Activated CD4-positive, alpha-beta memory T cell treated with anti-CD3 and anti-CD28 coated beads for 36 hours (primary cell): ENCODE results near the gene TEDC2. TPM values are rescaled to one million over a fixed set of nuclear protein-coding genes. Genes with fewer than 3 reads are reported as not detected.

ENCODE experiments used
- CTCF ChIA-PET: fragments of 350-600 bp; sonication (Branson Sonifier 250); formaldehyde crosslinking; loops from one replicate; lab custom pipeline; 2021; ENCODE audit warnings: antibody characterized with exemption, inconsistent platforms; lab: Charles Lee
- POLR2A ChIA-PET: fragments of 350-600 bp; sonication (Branson Sonifier 250); formaldehyde crosslinking; loops from one replicate; lab custom pipeline; 2021; ENCODE audit warnings: antibody characterized with exemption; lab: Charles Lee
- DNase-seq: peaks from one replicate; pipeline ENCODE4 v3.0.0-alpha.2; 2020
- H3K27ac Mint-ChIP-seq: one replicate; pipeline ENCODE4 v1.8.0; 2021; ENCODE audit warnings: mixed read lengths
- H3K27me3 Mint-ChIP-seq: one replicate; pipeline ENCODE4 v1.8.0; 2021; ENCODE audit warnings: mixed read lengths
- H3K36me3 Mint-ChIP-seq: one replicate; pipeline ENCODE4 v1.8.0; 2021; ENCODE audit warnings: mixed read lengths
- H3K4me1 Mint-ChIP-seq: one replicate; pipeline ENCODE4 v1.8.0; 2021; ENCODE audit warnings: low read depth, mixed read lengths
- H3K4me3 Mint-ChIP-seq: one replicate; pipeline ENCODE4 v1.8.0; 2021; ENCODE audit warnings: mild to moderate bottlenecking, mixed read lengths
- H3K9me3 Mint-ChIP-seq: one replicate; pipeline ENCODE4 v1.8.0; 2021; ENCODE audit warnings: mixed read lengths
- intact Hi-C: fragments of 100-400 bp; cut with micrococcal nuclease; formaldehyde crosslinking; loops from one replicate; pipeline ENCODE4 v1.15.1; 2023
- total RNA-seq, 2 experiments: library from RNA; stranded (reverse); gene quantifications; one replicate each; pipeline ENCODE4 v1.2.3, GENCODE V29; 2021

The TEDC2 gene
- total RNA-seq, 2 experiments from 2014 or later: 23.9 to 24.3 TPM

GRCh38 chr16:2457946-2458345 is 2.0 kb upstream of the TEDC2 start:
- no peak overlapping the region for H3K4me3 Mint-ChIP-seq
- peaks cover 7% of the 10 kb centered on the region for H3K4me1 Mint-ChIP-seq
- no peak for DNase-seq
- ChIA-PET CTCF (no interaction called here), POLR2A (no interaction called here)
- H3K27me3 Mint-ChIP-seq: no peaks in the 10 kb centered on the region
- H3K36me3 Mint-ChIP-seq: peaks cover 25% of the 10 kb centered on the region
- intact Hi-C loops: no loop called here
- no peak overlapping the region for H3K27ac Mint-ChIP-seq
- no peaks in the 10 kb centered on the region for H3K9me3 Mint-ChIP-seq

GRCh38 chr16:2458887-2459646 is 842 bp upstream of the TEDC2 start:
- intact Hi-C loops: no loop called here
- Mint-ChIP-seq H3K9me3 (no peaks in the 10 kb centered on the region), H3K4me3 (peak overlapping the region; percentile 77), H3K4me1 (peaks cover 7% of the 10 kb centered on the region), H3K27ac (peak overlapping the region; percentile 64), H3K36me3 (peaks cover 18% of the 10 kb centered on the region), H3K27me3 (no peaks in the 10 kb centered on the region)
- DNase-seq: no peak
- POLR2A ChIA-PET: interaction anchor here (1.1 to 1.7 kb wide), 6 partner anchors 11 to 207 kb away, joined by 3 to 6 read pairs (median 4); partner anchors contain the start of genes CCNF, ECI1 and TBC1D24
- CTCF ChIA-PET: interaction anchor here (0.7 to 1.8 kb wide), 5 partner anchors 31 to 264 kb away, joined by 3 to 10 read pairs (median 3); partner anchors contain the start of gene ABCA3

- Mint-ChIP-seq H3K27me3 (no peaks in the 10 kb centered on the region), H3K27ac (no peak overlapping the region), H3K9me3 (no peaks in the 10 kb centered on the region), H3K36me3 (peaks cover 14% of the 10 kb centered on the region), H3K4me3 (peak overlapping the region; percentile 65), H3K4me1 (peaks cover 7% of the 10 kb centered on the region)
- DNase-seq: no peak
- intact Hi-C loops: no loop called here
- ChIA-PET POLR2A (interaction anchor here (1.0 to 1.7 kb wide), 8 partner anchors 9 to 209 kb away, joined by 3 to 6 read pairs (median 4); partner anchors contain the start of genes CCNF, ECI1 and TBC1D24), CTCF (interaction anchor here (0.9 to 1.8 kb wide), 7 partner anchors 9 to 438 kb away, joined by 3 to 10 read pairs (median 3); partner anchors contain the start of gene TBC1D24)
Observed at GRCh38 chr16:2460391-2460713, 443 bp downstream of the TEDC2 start.

- peaks cover 7% of the 10 kb centered on the region for H3K4me1 Mint-ChIP-seq
- no peaks in the 10 kb centered on the region for H3K27me3 Mint-ChIP-seq
- peaks cover 12% of the 10 kb centered on the region for H3K36me3 Mint-ChIP-seq
- intact Hi-C loops: no loop called here
- H3K27ac Mint-ChIP-seq: no peak overlapping the region
- POLR2A ChIA-PET: interaction anchor here (1.4 to 1.5 kb wide), 3 partner anchors 14 to 25 kb away, joined by 3 read pairs; partner anchors contain the start of gene TBC1D24
- H3K9me3 Mint-ChIP-seq: no peaks in the 10 kb centered on the region
- CTCF ChIA-PET: interaction anchor here (0.9 to 1.2 kb wide), 4 partner anchors 8 to 438 kb away, joined by 3 to 5 read pairs (median 3); partner anchors contain the start of gene TBC1D24
- DNase-seq: no peak
- peak overlapping the region; percentile 65 for H3K4me3 Mint-ChIP-seq
Observed at GRCh38 chr16:2460916-2461315, 1.0 kb downstream of the TEDC2 start.

- Mint-ChIP-seq H3K27me3 (no peaks in the 10 kb centered on the region), H3K9me3 (no peaks in the 10 kb centered on the region), H3K4me1 (peaks cover 8% of the 10 kb centered on the region), H3K36me3 (peaks cover 6% of the 10 kb centered on the region), H3K27ac (no peak overlapping the region), H3K4me3 (no peak overlapping the region)
- ChIA-PET POLR2A (no interaction called here), CTCF (interaction anchor here (0.6 kb wide), 1 partner anchor 723 kb away, joined by 3 read pairs; no protein-coding TSS in a partner anchor)
- intact Hi-C loops: no loop called here
- DNase-seq: no peak
Observed at GRCh38 chr16:2462031-2462866, 2.3 kb downstream of the TEDC2 start.

GRCh38 chr16:2464333-2464732 is 4.4 kb downstream of the TEDC2 start:
- DNase-seq: no peak
- Mint-ChIP-seq H3K4me3 (no peak overlapping the region), H3K27me3 (peaks cover 7% of the 10 kb centered on the region), H3K9me3 (no peaks in the 10 kb centered on the region), H3K36me3 (peaks cover 3% of the 10 kb centered on the region), H3K27ac (no peak overlapping the region), H3K4me1 (peaks cover 12% of the 10 kb centered on the region)
- intact Hi-C loops: no loop called here
- ChIA-PET CTCF (no interaction called here), POLR2A (no interaction called here)

- DNase-seq: no peak
- no peaks in the 10 kb centered on the region for H3K9me3 Mint-ChIP-seq
- H3K4me1 Mint-ChIP-seq: peaks cover 12% of the 10 kb centered on the region
- peaks cover 2% of the 10 kb centered on the region for H3K36me3 Mint-ChIP-seq
- no peak overlapping the region for H3K4me3 Mint-ChIP-seq
- ChIA-PET CTCF (no interaction called here), POLR2A (no interaction called here)
- H3K27me3 Mint-ChIP-seq: peaks cover 19% of the 10 kb centered on the region
- H3K27ac Mint-ChIP-seq: no peak overlapping the region
- intact Hi-C loops: no loop called here
Observed at GRCh38 chr16:2465653-2466415, 5.9 kb downstream of the TEDC2 start.

GRCh38 chr16:2466667-2467527 is 7.0 kb downstream of the TEDC2 start:
- Mint-ChIP-seq H3K27me3 (peaks cover 21% of the 10 kb centered on the region), H3K36me3 (peaks cover 2% of the 10 kb centered on the region), H3K4me1 (peaks cover 12% of the 10 kb centered on the region), H3K9me3 (no peaks in the 10 kb centered on the region), H3K4me3 (no peak overlapping the region), H3K27ac (no peak overlapping the region)
- intact Hi-C loops: no loop called here
- ChIA-PET CTCF (interaction anchor here (1.9 kb wide), 1 partner anchor 34 kb away, joined by 5 read pairs; no protein-coding TSS in a partner anchor), POLR2A (no interaction called here)
- no peak for DNase-seq

- peak; percentile 50 for DNase-seq
- intact Hi-C loops: no loop called here
- Mint-ChIP-seq H3K4me3 (no peak overlapping the region), H3K36me3 (peaks cover 2% of the 10 kb centered on the region), H3K27ac (no peak overlapping the region), H3K4me1 (peaks cover 12% of the 10 kb centered on the region), H3K9me3 (no peaks in the 10 kb centered on the region), H3K27me3 (peaks cover 25% of the 10 kb centered on the region)
- POLR2A ChIA-PET: interaction anchor here (1.6 kb wide), 1 partner anchor 53 kb away, joined by 5 read pairs; no protein-coding TSS in a partner anchor
- CTCF ChIA-PET: interaction anchor here (1.9 kb wide), 1 partner anchor 33 kb away, joined by 5 read pairs; no protein-coding TSS in a partner anchor
Observed at GRCh38 chr16:2467528-2468232, 7.8 kb downstream of the TEDC2 start.

- H3K9me3 Mint-ChIP-seq: no peaks in the 10 kb centered on the region
- intact Hi-C loops: no loop called here
- DNase-seq: no peak
- peaks cover 2% of the 10 kb centered on the region for H3K36me3 Mint-ChIP-seq
- peaks cover 17% of the 10 kb centered on the region for H3K4me1 Mint-ChIP-seq
- H3K27ac Mint-ChIP-seq: no peak overlapping the region
- ChIA-PET POLR2A (interaction anchor here (1.6 kb wide), 1 partner anchor 52 kb away, joined by 5 read pairs; no protein-coding TSS in a partner anchor), CTCF (interaction anchor here (0.8 to 1.9 kb wide), 2 partner anchors 18 to 32 kb away, joined by 3 to 5 read pairs; no protein-coding TSS in a partner anchor)
- H3K27me3 Mint-ChIP-seq: peaks cover 31% of the 10 kb centered on the region
- H3K4me3 Mint-ChIP-seq: no peak overlapping the region
Observed at GRCh38 chr16:2468233-2468724, 8.4 kb downstream of the TEDC2 start.
